HEK293 (cell line): ENCODE results near the gene MEGF6.

Experiments used
- CTCF ChIA-PET: fragments of 350-600 bp; formaldehyde crosslinking; extraction: SDS; loops from one replicate; lab custom pipeline; 2021; ENCODE audit warnings: antibody characterized with exemption; lab: Yijun Ruan, JAX
- POLR2A ChIA-PET: fragments of 300-600 bp; formaldehyde crosslinking; extraction: SDS; loops from one replicate; lab custom pipeline; 2020; ENCODE audit warnings: antibody characterized with exemption, inconsistent platforms; lab: Yijun Ruan, JAX
- H3K27ac ChIP-seq: fragments of 200-500 bp; sonication (Bioruptor generic); 2 replicates; pipeline ENCODE4 v1.5.1; 2014; ENCODE audit warnings: low read depth, low read length, control low read depth, inconsistent platforms; ENCODE audit errors: extremely low read depth
- H3K36me3 ChIP-seq, 2 experiments: fragments of 200-500 bp in 1 of 2; sonication (Bioruptor generic) in 1 of 2; 1 replicate in 1 of 2; 2 replicates in 1 of 2; pipeline ENCODE4 v1.5.1; 2014 to 2017; ENCODE audit warnings: inconsistent platforms in 2 of 2, low read length in 2 of 2; ENCODE audit not compliant: control insufficient read depth in 2 of 2, insufficient read depth in 1 of 2
- H3K4me1 ChIP-seq: fragments of 200-500 bp; sonication (Bioruptor generic); 2 replicates; pipeline ENCODE4 v1.5.1; 2014; ENCODE audit warnings: mild to moderate bottlenecking, low read length, inconsistent platforms; ENCODE audit not compliant: control insufficient read depth, insufficient read depth
- H3K4me3 ChIP-seq: 2 replicates; pipeline ENCODE4 v1.5.1; 2011; ENCODE audit warnings: low read depth, mild to moderate bottlenecking, control low read depth, low read length, moderate library complexity
- H3K9me3 ChIP-seq: fragments of 200-500 bp; sonication (Bioruptor generic); 2 replicates; pipeline ENCODE4 v1.5.1; 2014; ENCODE audit warnings: low read depth, low read length, inconsistent platforms; ENCODE audit not compliant: control insufficient read depth, insufficient read depth
- GLI2 ChIP-seq: fragments of 450-650 bp; formaldehyde crosslinking; IDR thresholded peaks from 2 replicates; pipeline ENCODE4; 2017; ENCODE audit warnings: missing biosample characterization, missing genetic modification characterization, low read depth, borderline replicate concordance
- HIC1 ChIP-seq: fragments of 450-650 bp; formaldehyde crosslinking; IDR thresholded peaks from 2 replicates; pipeline ENCODE4 v1.5.1; 2016; ENCODE audit warnings: missing biosample characterization, missing genetic modification characterization
- HOXD13 ChIP-seq: sonication (generic); formaldehyde crosslinking; IDR thresholded peaks from 2 replicates; pipeline ENCODE4 v1.8.0; 2022; ENCODE audit warnings: missing genetic modification reagents, borderline replicate concordance
- IKZF3 ChIP-seq: fragments of 450-650 bp; IDR thresholded peaks from 2 replicates; pipeline ENCODE4 v1.5.0; 2018; ENCODE audit warnings: missing biosample characterization, mild to moderate bottlenecking, missing genetic modification characterization, moderate library complexity
- KLF1 ChIP-seq: fragments of 450-650 bp; formaldehyde crosslinking; IDR thresholded peaks from 2 replicates; pipeline ENCODE4 v1.5.1; 2016; ENCODE audit warnings: missing biosample characterization, missing genetic modification characterization
- ZBTB17 ChIP-seq: fragments of 450-650 bp; formaldehyde crosslinking; IDR thresholded peaks from 2 replicates; pipeline ENCODE4 v1.5.1; 2016; ENCODE audit warnings: missing biosample characterization, missing genetic modification characterization
- ZBTB48 ChIP-seq: fragments of 450-650 bp; formaldehyde crosslinking; IDR thresholded peaks from 2 replicates; pipeline ENCODE4 v1.5.1; 2016; ENCODE audit warnings: missing biosample characterization, missing genetic modification characterization
- ZBTB49 ChIP-seq: fragments of 450-650 bp; formaldehyde crosslinking; IDR thresholded peaks from 2 replicates; pipeline ENCODE4 v1.5.1; 2016; ENCODE audit warnings: missing biosample characterization, missing genetic modification characterization, low read depth
- ZBTB7A ChIP-seq: fragments of 450-650 bp; formaldehyde crosslinking; IDR thresholded peaks from 2 replicates; pipeline ENCODE4 v1.5.1; 2016; ENCODE audit warnings: low read depth, missing biosample characterization, missing genetic modification characterization
- ZIC2 ChIP-seq: fragments of 450-650 bp; formaldehyde crosslinking; IDR thresholded peaks from 2 replicates; pipeline ENCODE4 v1.5.1; 2016; ENCODE audit warnings: missing biosample characterization, missing genetic modification characterization
- ZNF138 ChIP-seq: fragments of 450-650 bp; formaldehyde crosslinking; IDR thresholded peaks from 2 replicates; pipeline ENCODE4 v1.5.1; 2016; ENCODE audit warnings: missing biosample characterization, missing genetic modification characterization, borderline replicate concordance
- ZNF148 ChIP-seq: fragments of 450-650 bp; formaldehyde crosslinking; IDR thresholded peaks from 2 replicates; pipeline ENCODE4 v1.5.0; 2017; ENCODE audit warnings: missing biosample characterization, missing genetic modification characterization, borderline replicate concordance
- ZNF169 ChIP-seq: fragments of 450-650 bp; formaldehyde crosslinking; IDR thresholded peaks from 2 replicates; pipeline ENCODE4 v1.5.1; 2016; ENCODE audit warnings: missing biosample characterization, missing genetic modification characterization
- ZNF221 ChIP-seq: fragments of 450-650 bp; formaldehyde crosslinking; IDR thresholded peaks from 2 replicates; pipeline ENCODE4 v1.5.1; 2017; ENCODE audit warnings: missing biosample characterization, missing genetic modification characterization, borderline replicate concordance
- ZNF274 ChIP-seq, 2 experiments: fragments of 200-500 bp in 1 of 2; fragments of 450-650 bp in 1 of 2; sonication (Bioruptor generic) in 1 of 2; formaldehyde crosslinking in 1 of 2; IDR thresholded peaks; 2 replicates each; pipeline versions ENCODE4 v1.5.1 to v1.6.1; 2014 to 2016; ENCODE audit warnings: borderline replicate concordance in 1 of 2, inconsistent platforms in 1 of 2, low read length in 1 of 2, missing biosample characterization in 1 of 2, missing genetic modification characterization in 1 of 2
- ZNF426 ChIP-seq: fragments of 450-650 bp; formaldehyde crosslinking; IDR thresholded peaks from 2 replicates; pipeline ENCODE4 v1.5.1; 2017; ENCODE audit warnings: missing biosample characterization, missing genetic modification characterization, mild to moderate bottlenecking, inconsistent platforms, moderate library complexity
- ZNF433 ChIP-seq: fragments of 450-650 bp; formaldehyde crosslinking; IDR thresholded peaks from 2 replicates; pipeline ENCODE4 v1.5.1; 2016; ENCODE audit warnings: missing biosample characterization, missing genetic modification characterization, low read depth
- ZNF518A ChIP-seq: fragments of 450-650 bp; formaldehyde crosslinking; conservative IDR thresholded peaks from 2 replicates; pipeline ENCODE4 v1.5.1; 2016; ENCODE audit warnings: low read depth, missing biosample characterization, missing genetic modification characterization
- ZNF521 ChIP-seq: fragments of 450-650 bp; formaldehyde crosslinking; IDR thresholded peaks from 2 replicates; pipeline ENCODE4 v1.5.1; 2017; ENCODE audit warnings: missing biosample characterization, mild to moderate bottlenecking, missing genetic modification characterization
- ZNF571 ChIP-seq: fragments of 450-650 bp; formaldehyde crosslinking; IDR thresholded peaks from 2 replicates; pipeline ENCODE4 v1.5.0; 2017; ENCODE audit warnings: missing biosample characterization, missing genetic modification characterization
- ZNF600 ChIP-seq: fragments of 450-650 bp; formaldehyde crosslinking; IDR thresholded peaks from 2 replicates; pipeline ENCODE4 v1.5.1; 2016; ENCODE audit warnings: missing biosample characterization, missing genetic modification characterization
- ZNF747 ChIP-seq: fragments of 450-650 bp; formaldehyde crosslinking; IDR thresholded peaks from 2 replicates; pipeline ENCODE4 v1.5.1; 2016; ENCODE audit warnings: missing biosample characterization, missing genetic modification characterization
- ZNF76 ChIP-seq: fragments of 450-650 bp; formaldehyde crosslinking; IDR thresholded peaks from 2 replicates; pipeline ENCODE4; 2016; ENCODE audit warnings: low read depth, missing biosample characterization, missing genetic modification characterization, borderline replicate concordance
- ZNF768 ChIP-seq: fragments of 450-650 bp; formaldehyde crosslinking; IDR thresholded peaks from 2 replicates; pipeline ENCODE4 v1.5.1; 2018; ENCODE audit warnings: missing biosample characterization, mild to moderate bottlenecking, missing genetic modification characterization

The MEGF6 gene

GRCh38 chr1:3516481-3516869 lies 94.8 kb downstream of the MEGF6 start (continued):
- no peak for TF ChIP-seq ZNF518A (tag by site-specific recombination)
- no peak for TF ChIP-seq ZBTB7A (tag by site-specific recombination)
- no peak for TF ChIP-seq ZNF768 (tag by site-specific recombination)
- no peak for TF ChIP-seq ZNF571 (tag by site-specific recombination)
- no peak for TF ChIP-seq IKZF3 (tag by site-specific recombination)
- TF ChIP-seq ZNF138, result no peak
- TF ChIP-seq ZNF76 (tag by site-specific recombination), result no peak
- no peak for TF ChIP-seq ZNF600 (tag by site-specific recombination)
- no peak for TF ChIP-seq ZNF274 (IDR thresholded peaks at IDR 0.05; ENCODE audit: low read length)
- no peak for TF ChIP-seq ZNF274 (tag by site-specific recombination; IDR thresholded peaks at IDR 0.05; ENCODE audit: borderline replicate concordance)
- TF ChIP-seq HOXD13 (CRISPR knock-in tag), result no peak
- no peak for TF ChIP-seq ZNF148 (tag by site-specific recombination)
- no peak for TF ChIP-seq KLF1 (tag by site-specific recombination)
- TF ChIP-seq, all 188 proteins: peak for 0

- TF ChIP-seq ZNF521 (tag by site-specific recombination) (no peak), ZNF221 (tag by site-specific recombination) (no peak), ZBTB17 (no peak), ZIC2 (tag by site-specific recombination) (peak; percentile 62), ZNF169 (tag by site-specific recombination) (no peak), ZNF747 (no peak), ZNF426 (tag by site-specific recombination) (no peak), ZNF433 (tag by site-specific recombination) (no peak), HIC1 (peak; percentile 64), ZBTB48 (tag by site-specific recombination) (no peak), ZBTB49 (tag by site-specific recombination) (no peak), GLI2 (no peak)
- TF ChIP-seq, all 188 proteins: peak for 2
- Histone ChIP-seq H3K36me3 (no peaks in the 10 kb centered on the region), H3K4me3 (no peak overlapping the region)
Observed at GRCh38 chr1:3515774-3516480, 95.4 kb downstream of the MEGF6 start.

More at GRCh38 chr1:3515774-3516480, 95.4 kb downstream of the MEGF6 start:
- H3K4me1 ChIP-seq, result no peaks in the 10 kb centered on the region
- H3K27ac ChIP-seq, result no peak overlapping the region
- ChIA-PET CTCF (interaction anchor here (0.6 to 2.0 kb wide), 3 partner anchors 25 to 143 kb away, joined by 3 to 5 read pairs (median 4); no protein-coding TSS in a partner anchor), POLR2A (no interaction called here)
- H3K9me3 ChIP-seq, result no peaks in the 10 kb centered on the region
